Trophoblast cell (in vitro differentiated cells and primary cell): Measurements from ENCODE around the gene SAP30BP.

Source experiments
- DNase-seq, 2 donors: peaks; one replicate each; pipeline ENCODE4 v3.0.0-alpha.2; 2016
- H2AFZ ChIP-seq: 2 replicates; pipeline ENCODE4 v1.6.1; 2013; ENCODE audit warnings: low read length, moderate library complexity, mild to moderate bottlenecking; ENCODE audit not compliant: insufficient read depth, poor library complexity
- H2AK5ac ChIP-seq: 2 replicates; pipeline ENCODE4 v1.6.1; 2013; ENCODE audit warnings: mild to moderate bottlenecking, low read length
- H2BK120ac ChIP-seq: 2 replicates; pipeline ENCODE4 v1.6.1; 2013; ENCODE audit warnings: low read length, mild to moderate bottlenecking, moderate library complexity; ENCODE audit not compliant: insufficient read depth, poor library complexity
- H2BK12ac ChIP-seq: 2 replicates; pipeline ENCODE4 v1.6.1; 2013; ENCODE audit warnings: mild to moderate bottlenecking, low read length, moderate library complexity
- H2BK5ac ChIP-seq: 2 replicates; pipeline ENCODE4 v1.6.1; 2013; ENCODE audit warnings: low read length, low read depth, moderate library complexity, mild to moderate bottlenecking; ENCODE audit not compliant: poor library complexity
- H3K14ac ChIP-seq: 2 replicates; pipeline ENCODE4 v1.6.1; 2013; ENCODE audit warnings: mild to moderate bottlenecking, low read length
- H3K18ac ChIP-seq: 2 replicates; pipeline ENCODE4 v1.6.1; 2013; ENCODE audit warnings: mild to moderate bottlenecking, low read length
- H3K23ac ChIP-seq: 2 replicates; pipeline ENCODE4 v1.6.1; 2013; ENCODE audit warnings: low read length
- H3K27ac ChIP-seq: 2 replicates; pipeline ENCODE4 v1.5.1; 2013; ENCODE audit warnings: low read depth, mild to moderate bottlenecking, inconsistent platforms, low read length, moderate library complexity
- H3K27me3 ChIP-seq: 2 replicates; pipeline ENCODE4 v1.6.1; 2013; ENCODE audit warnings: inconsistent platforms, mild to moderate bottlenecking, low read length, moderate library complexity; ENCODE audit not compliant: insufficient read depth
- H3K36me3 ChIP-seq, 2 experiments: 1 replicate in 1 of 2; 2 replicates in 1 of 2; pipeline ENCODE4 v1.6.1; 2013; ENCODE audit warnings: low read length in 2 of 2, mild to moderate bottlenecking in 2 of 2, moderate library complexity in 1 of 2; ENCODE audit not compliant: insufficient read depth in 2 of 2, control insufficient read depth in 1 of 2
- H3K4ac ChIP-seq: 2 replicates; pipeline ENCODE4 v1.6.1; 2013; ENCODE audit warnings: low read depth, mild to moderate bottlenecking, low read length, moderate library complexity
- H3K4me1 ChIP-seq, 2 experiments: 1 replicate in 1 of 2; 2 replicates in 1 of 2; pipeline ENCODE4 v1.6.1; 2013; ENCODE audit warnings: low read length in 2 of 2, mild to moderate bottlenecking in 2 of 2, moderate library complexity in 1 of 2; ENCODE audit not compliant: insufficient read depth in 2 of 2, control insufficient read depth in 1 of 2
- H3K4me2 ChIP-seq: 2 replicates; pipeline ENCODE4 v1.6.1; 2013; ENCODE audit warnings: inconsistent platforms, mild to moderate bottlenecking, low read length, moderate library complexity
- H3K4me3 ChIP-seq: 2 replicates; pipeline ENCODE4 v1.5.1; 2013; ENCODE audit warnings: mild to moderate bottlenecking, low read depth, low read length, inconsistent platforms
- H3K79me1 ChIP-seq: one replicate; pipeline ENCODE4 v1.6.1; 2013; ENCODE audit warnings: low read length
- H3K79me2 ChIP-seq: 2 replicates; pipeline ENCODE4 v1.6.1; 2013; ENCODE audit warnings: low read length, mild to moderate bottlenecking; ENCODE audit not compliant: control insufficient read depth, insufficient read depth, poor library complexity
- H3K9ac ChIP-seq: 2 replicates; pipeline ENCODE4 v1.6.1; 2013; ENCODE audit warnings: mild to moderate bottlenecking, low read length
- H3K9me3 ChIP-seq: 2 replicates; pipeline ENCODE4 v1.6.1; 2013; ENCODE audit warnings: low read depth, mild to moderate bottlenecking, control low read depth, inconsistent platforms, low read length; ENCODE audit not compliant: insufficient read depth
- H4K12ac ChIP-seq: 2 replicates; pipeline ENCODE4 v1.6.1; 2013; ENCODE audit warnings: low read depth, mild to moderate bottlenecking, low read length, moderate library complexity
- H4K8ac ChIP-seq: 2 replicates; pipeline ENCODE4 v1.6.1; 2013; ENCODE audit warnings: low read depth, mild to moderate bottlenecking, low read length, moderate library complexity
- H4K91ac ChIP-seq: one replicate; pipeline ENCODE4 v1.6.1; 2013; ENCODE audit warnings: low read depth, mild to moderate bottlenecking, low read length, moderate library complexity
- WGBS: extraction: QIAGEN DNeasy Blood & Tissue Kit; methylation state at CpG from one replicate; pipeline ENCODE4 v1.1.7; 2013; ENCODE audit warnings: missing lambda C conversion rate; ENCODE audit not compliant: insufficient read length, insufficient coverage; ENCODE audit errors: extremely low coverage; 5-methylcytosine and 5-hydroxymethylcytosine counted together

Gene SAP30BP

DNA sequence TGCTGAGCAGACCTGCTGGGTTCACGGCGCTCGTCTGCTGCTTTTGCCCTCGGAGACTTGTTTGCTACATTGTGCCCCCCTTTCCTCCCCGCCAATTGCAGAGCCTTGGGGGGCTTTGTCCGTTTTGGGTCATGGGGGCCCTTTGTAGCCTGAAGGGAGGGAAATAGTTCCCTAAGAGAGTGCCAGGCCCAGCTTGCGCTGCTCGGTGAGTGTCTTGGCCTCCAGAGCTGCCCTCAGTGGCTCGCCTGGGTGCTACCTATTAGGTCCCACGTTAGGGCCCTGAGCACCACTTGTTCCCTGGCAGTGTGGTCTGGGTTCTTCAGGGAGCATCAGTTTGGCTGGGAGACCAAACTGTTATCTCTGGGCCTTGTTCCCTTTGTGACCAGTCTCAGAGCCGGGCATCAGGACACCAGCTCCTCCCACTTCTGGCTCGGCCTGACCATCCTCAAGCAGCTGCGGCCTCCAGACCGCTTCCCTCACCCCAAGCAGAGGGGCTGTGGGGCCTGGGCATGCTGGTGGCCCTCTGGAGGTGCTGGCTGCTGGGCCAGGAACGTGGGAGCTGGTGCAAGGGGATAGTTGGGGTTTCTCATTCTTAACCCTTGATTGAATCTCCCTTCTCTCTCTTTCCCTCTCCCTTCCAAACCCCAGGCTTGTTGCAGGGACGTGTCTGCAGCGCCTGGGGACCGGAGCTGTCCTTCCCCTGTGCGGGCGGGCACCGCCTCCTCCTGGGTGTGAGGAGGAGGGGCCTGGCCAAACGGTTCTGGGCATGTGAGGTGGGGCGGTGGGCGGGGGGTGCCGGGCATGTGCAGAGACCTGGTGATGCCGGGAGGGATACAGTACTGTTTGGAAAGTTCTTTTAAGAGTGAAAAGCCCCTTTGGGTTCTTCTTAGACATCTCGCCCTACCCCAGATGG, 38.1 kb downstream of the SAP30BP start:
- Histone ChIP-seq H2BK5ac (no peak overlapping the region), H3K9me3 (no peaks in the 10 kb centered on the region), H3K14ac (no peak overlapping the region), H2AFZ (no peak overlapping the region), H3K79me2 (no peaks in the 10 kb centered on the region), H3K4ac (no peak overlapping the region), H3K4me2 (no peak overlapping the region), H2BK12ac (no peak overlapping the region), H4K8ac (no peak overlapping the region), H3K4me1 (peaks cover 10 to 11% of the 10 kb centered on the region in 2 experiments), H2AK5ac (no peak overlapping the region), H4K91ac (no peak overlapping the region), H3K9ac (no peak overlapping the region), H2BK120ac (no peak overlapping the region), H3K79me1 (peaks cover 9% of the 10 kb centered on the region), H3K23ac (no peak overlapping the region), H3K27me3 (no peaks in the 10 kb centered on the region), H4K12ac (no peak overlapping the region), H3K36me3 (peaks cover 77 to 84% of the 10 kb centered on the region in 2 experiments), H3K18ac (no peak overlapping the region), H3K4me3 (no peak overlapping the region), H3K27ac (no peak overlapping the region)
- DNase-seq = no peak
- no CpG with 5 or more reads among the region's 27 CpGs for WGBS

DNA sequence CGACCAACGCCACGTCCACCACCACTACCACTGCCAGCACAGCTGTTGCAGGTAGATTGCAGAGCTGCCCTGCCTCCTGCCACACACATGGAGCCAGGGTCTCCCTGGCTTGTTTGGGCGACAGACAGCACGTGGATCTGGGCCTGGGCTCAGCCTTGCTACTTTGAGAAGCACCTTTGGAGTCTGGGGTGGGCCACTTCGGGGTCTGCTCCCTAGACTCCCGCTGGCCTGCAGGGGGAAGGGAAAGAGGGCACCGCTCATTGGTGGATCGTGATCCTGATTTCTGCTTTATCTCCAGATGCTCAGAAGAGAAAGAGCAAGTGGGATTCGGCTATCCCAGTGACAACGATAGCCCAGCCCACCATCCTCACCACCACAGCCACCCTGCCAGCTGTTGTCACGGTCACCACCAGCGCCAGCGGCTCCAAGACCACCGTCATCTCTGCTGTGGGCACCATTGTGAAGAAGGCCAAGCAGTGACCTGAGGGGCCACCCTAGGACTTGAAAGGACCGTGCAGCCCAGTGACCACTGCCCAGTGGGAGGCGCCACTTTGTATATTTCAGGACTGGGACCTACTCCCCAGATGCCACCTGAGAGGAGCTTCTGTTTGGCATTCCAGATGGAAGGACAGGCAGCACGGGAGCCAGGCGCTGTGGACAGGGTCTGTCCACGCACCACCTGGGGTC, 39.0 kb downstream of the SAP30BP start:
- H3K18ac ChIP-seq = no peak overlapping the region
- no peak overlapping the region for H2BK12ac ChIP-seq
- no CpG with 5 or more reads among the region's 20 CpGs for WGBS
- no peak overlapping the region for H3K23ac ChIP-seq
- H4K8ac ChIP-seq = no peak overlapping the region
- no peak overlapping the region for H2BK5ac ChIP-seq
- no peak overlapping the region for H3K14ac ChIP-seq
- H3K27me3 ChIP-seq = no peaks in the 10 kb centered on the region
- no peak overlapping the region for H3K4me2 ChIP-seq
- no peak overlapping the region for H2AFZ ChIP-seq
- peaks cover 67 to 75% of the 10 kb centered on the region in 2 experiments for H3K36me3 ChIP-seq
- no peaks in the 10 kb centered on the region for H3K79me2 ChIP-seq
- no peak overlapping the region for H3K27ac ChIP-seq
- peaks cover 2% of the 10 kb centered on the region for H3K79me1 ChIP-seq
- DNase-seq = no peak
- no peak overlapping the region for H3K4me3 ChIP-seq
- H3K4me1 ChIP-seq = peaks cover under 1 to 2% of the 10 kb centered on the region in 2 experiments
- no peak overlapping the region for H3K9ac ChIP-seq
- H4K91ac ChIP-seq = no peak overlapping the region
- no peak overlapping the region for H4K12ac ChIP-seq
- H2BK120ac ChIP-seq = no peak overlapping the region
- no peak overlapping the region for H2AK5ac ChIP-seq
- no peak overlapping the region for H3K4ac ChIP-seq
- H3K9me3 ChIP-seq = no peaks in the 10 kb centered on the region

DNA sequence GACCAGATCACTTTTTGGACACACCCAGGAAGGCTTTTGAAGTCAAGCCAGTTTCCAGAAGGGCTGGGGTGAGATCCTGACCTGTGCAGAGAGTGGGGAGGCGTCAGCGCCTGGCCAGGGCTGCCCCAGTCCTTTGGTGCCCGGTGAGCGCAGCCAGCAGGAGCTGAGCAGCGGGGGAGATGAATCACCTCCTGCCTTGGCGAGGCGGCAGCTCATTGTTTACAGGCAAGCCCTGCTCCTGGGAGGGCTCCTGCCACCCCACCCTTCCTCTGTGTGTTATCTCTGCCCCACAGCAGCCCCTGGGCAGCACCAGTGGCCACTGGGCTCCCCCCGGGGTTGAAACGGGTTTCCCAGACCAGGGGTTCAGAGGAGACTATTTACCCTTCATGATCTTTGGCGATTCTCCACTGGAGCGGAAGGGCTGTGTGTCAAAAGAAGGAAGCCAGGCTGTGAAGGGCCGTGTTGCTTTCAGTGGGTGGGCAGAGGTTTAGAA, 40.0 kb downstream of the SAP30BP start:
- no peak overlapping the region for H3K4me3 ChIP-seq
- no peaks in the 10 kb centered on the region for H3K27me3 ChIP-seq
- H3K36me3 ChIP-seq = peaks cover 62 to 66% of the 10 kb centered on the region in 2 experiments
- no peak overlapping the region for H2AFZ ChIP-seq
- H3K79me2 ChIP-seq = no peaks in the 10 kb centered on the region
- no peak overlapping the region for H3K9ac ChIP-seq
- H3K14ac ChIP-seq = no peak overlapping the region
- no peak overlapping the region for H3K18ac ChIP-seq
- H3K4me2 ChIP-seq = no peak overlapping the region
- no peak overlapping the region for H4K12ac ChIP-seq
- no peak overlapping the region for H2BK12ac ChIP-seq
- no peak overlapping the region for H3K27ac ChIP-seq
- H4K8ac ChIP-seq = no peak overlapping the region
- WGBS = no CpG with 5 or more reads among the region's 12 CpGs
- no peak overlapping the region for H2BK5ac ChIP-seq
- no peak overlapping the region for H3K23ac ChIP-seq
- H3K9me3 ChIP-seq = no peaks in the 10 kb centered on the region
- no peak overlapping the region for H2AK5ac ChIP-seq
- H3K4ac ChIP-seq = no peak overlapping the region
- no peaks in the 10 kb centered on the region for H3K4me1 ChIP-seq
- H2BK120ac ChIP-seq = no peak overlapping the region
- no peak for DNase-seq
- no peaks in the 10 kb centered on the region for H3K79me1 ChIP-seq
- no peak overlapping the region for H4K91ac ChIP-seq

DNA sequence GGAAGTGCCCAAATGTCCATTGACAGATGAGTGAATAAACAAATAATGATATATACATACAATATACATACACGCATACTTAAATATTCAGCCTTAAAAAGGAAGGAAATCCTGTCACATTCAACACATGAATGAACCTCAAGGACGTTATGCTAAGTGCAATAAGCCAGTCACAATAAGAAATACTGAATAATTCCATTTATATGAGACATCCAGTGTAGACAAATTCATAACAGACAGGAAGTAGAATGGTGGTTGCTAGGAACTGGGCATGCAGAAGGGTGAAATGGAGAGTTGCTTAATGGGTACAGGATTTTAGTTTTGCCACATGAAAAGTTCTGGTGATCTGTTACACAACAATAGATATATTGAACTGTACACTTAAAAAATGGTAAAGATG, 45.3 kb downstream of the SAP30BP start:
- H2AFZ ChIP-seq = no peak overlapping the region
- no CpG with 5 or more reads among the region's 2 CpGs for WGBS
- H2BK120ac ChIP-seq = no peak overlapping the region
- no peak overlapping the region for H3K9ac ChIP-seq
- no peaks in the 10 kb centered on the region for H3K79me2 ChIP-seq
- no peak overlapping the region for H3K14ac ChIP-seq
- H2BK12ac ChIP-seq = no peak overlapping the region
- no peak for DNase-seq
- no peak overlapping the region for H2AK5ac ChIP-seq
- no peak overlapping the region for H3K4me3 ChIP-seq
- H4K91ac ChIP-seq = no peak overlapping the region
- H3K4me1 ChIP-seq = no peaks in the 10 kb centered on the region
- H2BK5ac ChIP-seq = no peak overlapping the region
- no peak overlapping the region for H4K8ac ChIP-seq
- H3K36me3 ChIP-seq = peaks cover 10 to 13% of the 10 kb centered on the region in 2 experiments
- H3K23ac ChIP-seq = no peak overlapping the region
- no peak overlapping the region for H3K18ac ChIP-seq
- no peaks in the 10 kb centered on the region for H3K9me3 ChIP-seq
- H3K4ac ChIP-seq = no peak overlapping the region
- no peak overlapping the region for H3K4me2 ChIP-seq
- H3K79me1 ChIP-seq = no peaks in the 10 kb centered on the region
- H3K27ac ChIP-seq = no peak overlapping the region
- no peak overlapping the region for H4K12ac ChIP-seq
- no peaks in the 10 kb centered on the region for H3K27me3 ChIP-seq
